Hepatocyte (in vitro differentiated cells): ENCODE measurements around the gene TGIF1.

ENCODE experiments used
- EZH2 ChIP-seq: fragments of 200-600 bp; sonication (generic); IDR thresholded peaks from 2 replicates; pipeline ENCODE4 v1.6.1; 2016; ENCODE audit warnings: antibody characterized with exemption, mild to moderate bottlenecking, borderline replicate concordance
- EZH2phosphoT487 ChIP-seq: fragments of 200-600 bp; sonication (generic); IDR thresholded peaks from one replicate; pipeline ENCODE4 v1.6.1; 2018; ENCODE audit warnings: antibody characterized with exemption, mild to moderate bottlenecking, low read depth, moderate library complexity; ENCODE audit not compliant: unreplicated experiment, severe bottlenecking
- TF ChIP-seq, protein P1 (sequence below): fragments of 200-600 bp; sonication (generic); IDR thresholded peaks from 2 replicates; pipeline ENCODE4 v1.5.1; 2016; ENCODE audit warnings: antibody characterized with exemption, mild to moderate bottlenecking; ENCODE audit not compliant: poor library complexity

GRCh38 chr18:3455090-3455635, 5.2 kb downstream of the TGIF1 start:
- TF ChIP-seq, protein P1, sequence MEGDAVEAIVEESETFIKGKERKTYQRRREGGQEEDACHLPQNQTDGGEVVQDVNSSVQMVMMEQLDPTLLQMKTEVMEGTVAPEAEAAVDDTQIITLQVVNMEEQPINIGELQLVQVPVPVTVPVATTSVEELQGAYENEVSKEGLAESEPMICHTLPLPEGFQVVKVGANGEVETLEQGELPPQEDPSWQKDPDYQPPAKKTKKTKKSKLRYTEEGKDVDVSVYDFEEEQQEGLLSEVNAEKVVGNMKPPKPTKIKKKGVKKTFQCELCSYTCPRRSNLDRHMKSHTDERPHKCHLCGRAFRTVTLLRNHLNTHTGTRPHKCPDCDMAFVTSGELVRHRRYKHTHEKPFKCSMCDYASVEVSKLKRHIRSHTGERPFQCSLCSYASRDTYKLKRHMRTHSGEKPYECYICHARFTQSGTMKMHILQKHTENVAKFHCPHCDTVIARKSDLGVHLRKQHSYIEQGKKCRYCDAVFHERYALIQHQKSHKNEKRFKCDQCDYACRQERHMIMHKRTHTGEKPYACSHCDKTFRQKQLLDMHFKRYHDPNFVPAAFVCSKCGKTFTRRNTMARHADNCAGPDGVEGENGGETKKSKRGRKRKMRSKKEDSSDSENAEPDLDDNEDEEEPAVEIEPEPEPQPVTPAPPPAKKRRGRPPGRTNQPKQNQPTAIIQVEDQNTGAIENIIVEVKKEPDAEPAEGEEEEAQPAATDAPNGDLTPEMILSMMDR, result no peak
- TF ChIP-seq EZH2phosphoT487, result no peak
- no peak for TF ChIP-seq EZH2
